GM23338 (cell line): ENCODE data around the gene TNFSF10. TPM values are rescaled to one million over a fixed set of nuclear protein-coding genes. Genes with fewer than 3 reads are reported as not detected.

Experiments used
- ATAC-seq: fragments of 200-7000 bp; cut with Tn5 transposase; 3 replicates; pipeline ENCODE4 v1.9.1; 2020
- DNase-seq: peaks from one replicate; pipeline ENCODE4 v3.0.0-alpha.2; 2015; ENCODE audit warnings: low spot score
- H2AFZ ChIP-seq: fragments of 200-600 bp; sonication (generic); 2 replicates; pipeline ENCODE4 v1.8.0; 2016; ENCODE audit warnings: antibody characterized with exemption, mild to moderate bottlenecking, moderate library complexity
- H3F3A ChIP-seq: fragments of 200-600 bp; sonication (generic); replicated peaks from 2 replicates; pipeline ENCODE4 v1.8.0; 2017; ENCODE audit warnings: antibody characterized with exemption, mixed run types, low read depth
- H3K27ac ChIP-seq: fragments of 200-600 bp; sonication (generic); 2 replicates; pipeline ENCODE4 v1.6.1; 2016; ENCODE audit warnings: low read depth
- H3K27me3 ChIP-seq: fragments of 200-600 bp; sonication (generic); 2 replicates; pipeline ENCODE4 v1.8.0; 2016; ENCODE audit warnings: mild to moderate bottlenecking, mixed run types, moderate library complexity; ENCODE audit not compliant: insufficient read depth
- H3K36me3 ChIP-seq: fragments of 200-600 bp; sonication (generic); 2 replicates; pipeline ENCODE4 v1.8.0; 2016; ENCODE audit warnings: mild to moderate bottlenecking; ENCODE audit not compliant: insufficient read depth
- H3K4me1 ChIP-seq: fragments of 200-600 bp; sonication (generic); 2 replicates; pipeline ENCODE4 v1.8.0; 2016; ENCODE audit warnings: mild to moderate bottlenecking, moderate library complexity; ENCODE audit not compliant: insufficient read depth
- H3K4me2 ChIP-seq: fragments of 200-600 bp; sonication (generic); 2 replicates; pipeline ENCODE4 v1.7.1; 2017; ENCODE audit warnings: mixed run types
- H3K4me3 ChIP-seq: fragments of 200-600 bp; sonication (generic); 2 replicates; pipeline ENCODE4 v1.6.1; 2016; ENCODE audit warnings: mixed run types
- H3K79me2 ChIP-seq: fragments of 200-600 bp; sonication (generic); replicated peaks from 2 replicates; pipeline ENCODE4 v1.8.0; 2017; ENCODE audit warnings: mild to moderate bottlenecking; ENCODE audit not compliant: insufficient read depth
- H3K9me2 ChIP-seq: fragments of 200-600 bp; sonication (generic); 2 replicates; pipeline ENCODE4 v1.8.0; 2017; ENCODE audit not compliant: insufficient read depth
- H4K20me1 ChIP-seq: fragments of 200-600 bp; sonication (generic); replicated peaks from 2 replicates; pipeline ENCODE4 v1.8.0; 2017; ENCODE audit warnings: mild to moderate bottlenecking; ENCODE audit not compliant: insufficient read depth
- H3K27ac Mint-ChIP-seq: 2 replicates; pipeline ENCODE4 v1.8.0; 2020; ENCODE audit warnings: inconsistent platforms, mild to moderate bottlenecking, moderate library complexity, mixed read lengths
- H3K27me3 Mint-ChIP-seq: 3 replicates; pipeline ENCODE4 v1.8.0; 2022; ENCODE audit warnings: low read depth, mild to moderate bottlenecking, moderate library complexity, mixed read lengths, inconsistent platforms; ENCODE audit not compliant: insufficient read depth, poor library complexity
- H3K36me3 Mint-ChIP-seq: 3 replicates; pipeline ENCODE4 v1.8.0; 2021; ENCODE audit warnings: low read depth, mild to moderate bottlenecking, inconsistent platforms, moderate library complexity, mixed read lengths
- H3K4me1 Mint-ChIP-seq: 3 replicates; pipeline ENCODE4 v1.8.0; 2020; ENCODE audit warnings: mild to moderate bottlenecking, inconsistent platforms, mixed read lengths
- H3K4me3 Mint-ChIP-seq: 3 replicates; pipeline ENCODE4 v1.8.0; 2021; ENCODE audit warnings: moderate library complexity, mild to moderate bottlenecking, inconsistent platforms, mixed read lengths
- H3K9me3 Mint-ChIP-seq: 3 replicates; pipeline ENCODE4 v1.8.0; 2020; ENCODE audit warnings: moderate library complexity, mild to moderate bottlenecking, inconsistent platforms, mixed read lengths
- CREB1 ChIP-seq: fragments of 250-450 bp; sonication (Bioruptor Pico); IDR thresholded peaks from 2 replicates; pipeline ENCODE4 v1.5.0; 2020; ENCODE audit warnings: low read depth, mild to moderate bottlenecking, moderate library complexity
- CTCF ChIP-seq, 2 experiments: fragments of 200-600 bp in 1 of 2; sonication (generic) in 1 of 2; conservative IDR thresholded peaks; 2 replicates each; pipeline versions ENCODE4 v1.5.1 to v1.6.1; 2016 to 2017; ENCODE audit warnings: antibody characterized with exemption in 2 of 2, low read depth in 2 of 2, mild to moderate bottlenecking in 2 of 2, moderate library complexity in 1 of 2
- ETS1 ChIP-seq: IDR thresholded peaks from 2 replicates; pipeline ENCODE4 v1.6.1; 2016; ENCODE audit warnings: antibody characterized with exemption
- EZH2 ChIP-seq: fragments of 200-600 bp; sonication (generic); IDR thresholded peaks from one replicate; pipeline ENCODE4 v1.8.0; 2017; ENCODE audit warnings: antibody characterized with exemption, mild to moderate bottlenecking, low read depth; ENCODE audit not compliant: unreplicated experiment
- EZH2phosphoT487 ChIP-seq: fragments of 200-600 bp; sonication (generic); IDR thresholded peaks from one replicate; pipeline ENCODE4 v1.8.1; 2018; ENCODE audit warnings: antibody characterized with exemption; ENCODE audit not compliant: unreplicated experiment
- JUNB ChIP-seq: IDR thresholded peaks from one replicate; pipeline ENCODE4 v1.6.1; 2016; ENCODE audit warnings: antibody characterized with exemption; ENCODE audit not compliant: unreplicated experiment
- NANOG ChIP-seq: IDR thresholded peaks from 2 replicates; pipeline ENCODE4 v1.6.1; 2016; ENCODE audit warnings: antibody characterized with exemption, borderline replicate concordance
- POLR2AphosphoS5 ChIP-seq: IDR thresholded peaks from 2 replicates; pipeline ENCODE4 v1.6.1; 2016; ENCODE audit warnings: antibody characterized with exemption, low read depth
- REST ChIP-seq: IDR thresholded peaks from one replicate; pipeline ENCODE4 v1.6.1; 2018; ENCODE audit warnings: antibody characterized with exemption; ENCODE audit not compliant: unreplicated experiment
- STAT1 ChIP-seq: IDR thresholded peaks from one replicate; pipeline ENCODE4 v1.6.1; 2016; ENCODE audit warnings: antibody characterized with exemption; ENCODE audit not compliant: unreplicated experiment
- ZNF114 ChIP-seq: fragments of 250-450 bp; sonication (Bioruptor Pico); IDR thresholded peaks from 2 replicates; pipeline ENCODE4 v1.5.0; 2020; ENCODE audit warnings: mild to moderate bottlenecking, moderate library complexity
- ZNF331 ChIP-seq: fragments of 250-450 bp; sonication (Bioruptor Pico); IDR thresholded peaks from 2 replicates; pipeline ENCODE4 v1.5.0; 2020; ENCODE audit warnings: low read depth, mild to moderate bottlenecking, moderate library complexity
- ZNF462 ChIP-seq: fragments of 250-450 bp; sonication (Bioruptor Pico); IDR thresholded peaks from 2 replicates; pipeline ENCODE4 v1.5.0; 2020; ENCODE audit warnings: mild to moderate bottlenecking, moderate library complexity
- polyA plus RNA-seq: library from polyadenylated mRNA; unstranded; fragments of >200 nt; fragmentation: Nextera tagmentation; extraction: Ambion mirVana; gene quantifications from 2 replicates; pipeline ENCODE4 v1.2.1, GENCODE V29; 2016
- total RNA-seq: library from RNA; depleted of rRNA; stranded (reverse); fragments of >200 nt; shearing (Covaris generic); gene quantifications from 2 replicates; pipeline ENCODE4 v1.2.3, GENCODE V29; 2014

TNFSF10 gene
- total and polyA plus RNA-seq, 2 experiments from 2014 or later = 0.27 TPM; not detected in 1

GRCh38 chr3:172471903-172472302 is 51.3 kb downstream of the TNFSF10 start:
- Mint-ChIP-seq H3K27ac (no peak overlapping the region), H3K9me3 (peaks cover 13% of the 10 kb centered on the region), H3K36me3 (no peaks in the 10 kb centered on the region), H3K27me3 (no peaks in the 10 kb centered on the region), H3K4me1 (peaks cover 4% of the 10 kb centered on the region; the same call in 2 of the 3 replicates), H3K4me3 (no peak overlapping the region)
- H4K20me1 ChIP-seq = no peaks in the 10 kb centered on the region
- no peak overlapping the region for H3K4me2 ChIP-seq
- no peak for DNase-seq
- H2AFZ ChIP-seq = no peak overlapping the region
- no peak for ATAC-seq
- no peaks in the 10 kb centered on the region for H3K79me2 ChIP-seq
- H3K9me2 ChIP-seq = no peaks in the 10 kb centered on the region
- no peak for TF ChIP-seq ZNF462 (CRISPR knock-in tag)
- no peak for TF ChIP-seq JUNB
- no peak for TF ChIP-seq POLR2AphosphoS5
- no peak for TF ChIP-seq CREB1 (CRISPR knock-in tag)
- no peak for TF ChIP-seq ZNF331 (CRISPR knock-in tag)
- TF ChIP-seq ZNF114 (CRISPR knock-in tag) = no peak
- no peak for TF ChIP-seq NANOG
- no peak for TF ChIP-seq STAT1
- no peak for TF ChIP-seq EZH2
- TF ChIP-seq EZH2phosphoT487 = no peak
- no peak for TF ChIP-seq REST
- no peak for TF ChIP-seq ETS1
- no peak for TF ChIP-seq CTCF (conservative IDR thresholded peaks at IDR 0.05; ENCODE audit: low read depth in 2 of 2)
- H3K27me3 ChIP-seq = no peaks in the 10 kb centered on the region
- no peak overlapping the region for H3K4me3 ChIP-seq
- H3F3A ChIP-seq = no peaks in the 10 kb centered on the region
- H3K36me3 ChIP-seq = no peaks in the 10 kb centered on the region
- H3K4me1 ChIP-seq = no peaks in the 10 kb centered on the region
- no peak overlapping the region for H3K27ac ChIP-seq
